A673 (cell line): Measurements from ENCODE around the gene SYK. TPM values are rescaled to one million over a fixed set of nuclear protein-coding genes. Genes with fewer than 3 reads are reported as not detected.

Experiments
- BruUV-seq: library from RNA; stranded (reverse); fragments of 400-500 nt; replicated peaks from 2 replicates; lab custom pipeline; 2021; lab: Mats Ljungman, UMichigan
- CTCF ChIA-PET: fragments of 300-600 bp; sonication (Branson Sonifier 250); formaldehyde crosslinking; loops from one replicate; lab custom pipeline; 2022; ENCODE audit warnings: antibody characterized with exemption; lab: Charles Lee
- POLR2A ChIA-PET: fragments of 300-600 bp; sonication (Branson Sonifier 250); formaldehyde crosslinking; loops from one replicate; lab custom pipeline; 2022; ENCODE audit warnings: antibody characterized with exemption; ENCODE audit not compliant: low non-redundant PET; lab: Charles Lee
- DNase-seq: peaks from one replicate; pipeline ENCODE4 v3.0.0-alpha.2; 2015; ENCODE audit warnings: low spot score
- H3K27ac ChIP-seq: fragments of 200-600 bp; sonication (generic); 2 replicates; pipeline ENCODE4 v1.5.1; 2016; ENCODE audit warnings: mixed run types, low read depth, mild to moderate bottlenecking, mixed read lengths, antibody characterized with exemption, low read length; ENCODE audit not compliant: poor library complexity, severe bottlenecking
- H3K27me3 ChIP-seq: fragments of 200-600 bp; sonication (generic); replicated peaks from 2 replicates; pipeline ENCODE4 v1.6.1; 2017; ENCODE audit warnings: mixed run types, low read depth, mild to moderate bottlenecking, mixed read lengths, antibody characterized with exemption, low read length; ENCODE audit not compliant: insufficient read depth, poor library complexity
- H3K36me3 ChIP-seq: fragments of 200-600 bp; sonication (generic); 2 replicates; pipeline ENCODE4 v1.6.1; 2016; ENCODE audit warnings: mixed run types, mild to moderate bottlenecking, mixed read lengths, antibody characterized with exemption, low read length; ENCODE audit not compliant: insufficient read depth, poor library complexity, severe bottlenecking
- H3K4me1 ChIP-seq: fragments of 200-600 bp; sonication (generic); 2 replicates; pipeline ENCODE4 v1.6.1; 2017; ENCODE audit warnings: mixed run types, mild to moderate bottlenecking, mixed read lengths, antibody characterized with exemption, low read length; ENCODE audit not compliant: insufficient read depth, poor library complexity, severe bottlenecking
- H3K4me3 ChIP-seq: fragments of 200-600 bp; sonication (generic); 2 replicates; pipeline ENCODE4 v1.5.1; 2016; ENCODE audit warnings: low read depth, mixed run types, mild to moderate bottlenecking, mixed read lengths, low read length; ENCODE audit not compliant: poor library complexity, severe bottlenecking
- H3K9me3 ChIP-seq: fragments of 200-600 bp; sonication (generic); 2 replicates; pipeline ENCODE4 v1.6.1; 2016; ENCODE audit warnings: mixed run types, low read depth, mild to moderate bottlenecking, mixed read lengths, antibody characterized with exemption, low read length; ENCODE audit not compliant: poor library complexity, severe bottlenecking
- CTCF ChIP-seq: fragments of 300-800, 200-600 bp; sonication (generic); conservative IDR thresholded peaks from 2 replicates; pipeline ENCODE4 v1.5.1; 2017; ENCODE audit warnings: low read depth, mild to moderate bottlenecking, antibody characterized with exemption, low read length, moderate library complexity, mixed read lengths
- EZH2 ChIP-seq: fragments of 200-600 bp; sonication (generic); IDR thresholded peaks from 2 replicates; pipeline ENCODE4 v1.6.1; 2017; ENCODE audit warnings: borderline replicate concordance, low read depth, mild to moderate bottlenecking, mixed read lengths, antibody characterized with exemption, low read length; ENCODE audit not compliant: poor library complexity, severe bottlenecking
- intact Hi-C: fragments of 100-400 bp; cut with micrococcal nuclease; formaldehyde crosslinking; loops from one replicate; pipeline ENCODE4 v1.10.0; 2022; ENCODE audit not compliant: unreplicated experiment
- total RNA-seq: library from RNA; stranded (reverse); gene quantifications from 2 replicates; pipeline ENCODE4 v1.2.3, GENCODE V29; 2021

The SYK gene
- total RNA-seq, 1 experiment from 2014 or later = 14.9 TPM

- ChIA-PET CTCF (no interaction called here), POLR2A (no interaction called here)
- no peak for TF ChIP-seq CTCF
- no peak for TF ChIP-seq EZH2
- no TSS peak for BruUV-seq
- no peaks in the 10 kb centered on the region for H3K36me3 ChIP-seq
- intact Hi-C loops = no loop called here
- no peaks in the 10 kb centered on the region for H3K4me1 ChIP-seq
- no peaks in the 10 kb centered on the region for H3K27me3 ChIP-seq
- H3K27ac ChIP-seq = no peak overlapping the region
- DNase-seq = no peak
- no peak overlapping the region for H3K4me3 ChIP-seq
- H3K9me3 ChIP-seq = no peaks in the 10 kb centered on the region
These were observed 30.6 kb downstream of the SYK start for GRCh38 chr9:90832261-90832660.

- no peaks in the 10 kb centered on the region for H3K27me3 ChIP-seq
- no peaks in the 10 kb centered on the region for H3K4me1 ChIP-seq
- BruUV-seq = no TSS peak
- H3K27ac ChIP-seq = no peak overlapping the region
- no peaks in the 10 kb centered on the region for H3K9me3 ChIP-seq
- CTCF ChIA-PET = no interaction called here
- POLR2A ChIA-PET = no interaction called here
- no peak for DNase-seq
- TF ChIP-seq EZH2 = no peak
- TF ChIP-seq CTCF = no peak
- intact Hi-C loops = no loop called here
- H3K4me3 ChIP-seq = no peak overlapping the region
- H3K36me3 ChIP-seq = no peaks in the 10 kb centered on the region
These were observed 33.4 kb downstream of the SYK start for GRCh38 chr9:90834828-90835595.

- DNase-seq = no peak
- TF ChIP-seq CTCF (no peak), EZH2 (no peak)
- Histone ChIP-seq H3K4me3 (no peak overlapping the region), H3K27me3 (no peaks in the 10 kb centered on the region), H3K9me3 (no peaks in the 10 kb centered on the region), H3K4me1 (no peaks in the 10 kb centered on the region), H3K36me3 (no peaks in the 10 kb centered on the region), H3K27ac (no peak overlapping the region)
- intact Hi-C loops = no loop called here
- BruUV-seq = no TSS peak
- ChIA-PET POLR2A (no interaction called here), CTCF (no interaction called here)
These were observed 34.9 kb downstream of the SYK start for GRCh38 chr9:90836411-90837080.
